ENCODE measurements around the gene TADA3. TPM values are rescaled to one million over a fixed set of nuclear protein-coding genes. Genes with fewer than 3 reads are reported as not detected.

The TADA3 gene
- polyA plus RNA-seq, 2 of the 4 experiments (the other 2 are of a cell fraction) = 42.6 to 50.3 TPM

DNA sequence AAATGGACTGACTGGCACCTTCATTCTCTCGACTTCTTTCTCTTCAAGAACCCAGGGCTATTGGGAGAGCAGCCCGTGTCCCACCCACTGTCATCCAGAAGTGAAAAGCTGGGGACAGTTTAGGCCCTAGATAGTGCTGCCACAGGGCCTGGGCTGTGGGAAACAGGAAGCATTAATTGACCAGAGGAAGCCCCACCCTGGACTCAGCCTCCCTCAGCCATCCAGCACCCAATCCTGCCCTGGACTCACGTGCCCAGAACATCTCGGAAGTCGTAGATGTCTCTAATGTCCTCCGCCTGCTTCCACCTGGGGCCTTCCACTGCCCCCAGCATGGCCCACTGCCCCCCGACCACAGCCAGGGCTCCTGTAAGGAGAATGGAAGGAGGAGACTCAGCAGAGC lies 24.9 kb downstream of the TADA3 start (continued):
- no peak for TF ChIP-seq CEBPB (IDR thresholded peaks at IDR 0.05)

DNA sequence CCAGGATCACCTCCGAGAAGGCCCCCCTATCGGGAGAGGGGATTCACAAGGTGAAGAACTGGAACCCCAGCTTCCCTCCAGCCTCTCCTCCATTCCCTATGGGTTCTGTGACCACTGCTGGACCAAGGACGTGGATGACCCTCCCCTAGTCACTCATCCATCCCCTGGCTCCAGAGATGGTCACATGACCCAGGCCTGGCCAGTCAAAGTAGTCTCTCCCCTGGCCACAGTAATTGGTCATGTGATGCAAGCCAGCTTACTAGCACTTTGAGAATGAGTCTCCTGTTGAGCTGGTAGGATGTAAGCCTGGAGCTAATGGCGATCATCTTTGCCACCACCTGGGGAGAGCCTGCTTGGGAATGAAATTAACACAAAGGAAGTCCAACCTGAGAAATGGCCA lies 26.4 kb downstream of the TADA3 start:
- 90% methylated on average over 4 of the region's 4 CpGs for WGBS (ENCODE audit: missing lambda C conversion rate)
- FAIRE-seq = no peak
- no peak overlapping the region for H3K4me2 ChIP-seq
- no peak overlapping the region for H3K4me3 ChIP-seq
- CTCF ChIA-PET = interaction anchor here (0.6 to 2.2 kb wide), 6 partner anchors 8 to 181 kb away, joined by 3 to 6 read pairs (median 3); no protein-coding TSS in a partner anchor
- no peaks in the 10 kb centered on the region for H3K9me3 ChIP-seq
- no peak for TF ChIP-seq POLR2A (IDR thresholded peaks at IDR 0.05; ENCODE audit: low read length)
- TF ChIP-seq USF2 (IDR thresholded peaks at IDR 0.05) = peak; percentile 89
- H3K27ac ChIP-seq = no peak overlapping the region
- POLR2A ChIA-PET = interaction anchor here (1.2 kb wide), 1 partner anchor 16 kb away, joined by 5 read pairs; the partner anchor contains the start of gene OGG1
- DNase-seq (ENCODE audit: low read depth in 1 of 2, low spot score in 1 of 2) = no peak
- ATAC-seq = 0 out of 6 replicates have a peak, but pooled peaks of 1 of the 2 experiments have one; percentile 7
- peaks cover 26% of the 10 kb centered on the region for H3K4me1 ChIP-seq

DNA sequence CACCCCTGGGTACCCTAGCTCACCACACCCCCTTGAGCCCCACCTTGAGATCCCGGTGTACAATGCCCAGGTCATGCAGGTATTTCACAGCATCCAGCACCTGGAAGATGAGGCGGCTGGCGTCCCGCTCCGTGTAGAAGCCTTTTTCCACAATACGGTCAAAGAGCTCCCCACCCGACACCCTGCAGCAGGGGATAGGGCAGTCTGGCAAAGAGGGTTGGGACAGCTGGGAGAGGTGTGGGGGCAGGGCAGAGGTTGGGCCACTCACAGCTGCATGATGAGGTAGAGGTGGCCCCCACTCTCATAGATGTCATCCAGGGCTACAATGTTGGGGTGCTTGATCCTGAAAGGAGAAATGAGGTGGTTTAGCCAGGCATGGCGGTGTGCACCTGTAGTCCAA lies 29.4 kb downstream of the TADA3 start:
- ChIA-PET CTCF (interaction anchor here (0.9 to 1.9 kb wide), 4 partner anchors 30 to 184 kb away, joined by 3 to 6 read pairs (median 4); no protein-coding TSS in a partner anchor), POLR2A (interaction anchor here (0.8 kb wide), 1 partner anchor 14 kb away, joined by 3 read pairs; no protein-coding TSS in a partner anchor)
- 96% methylated on average over 8 of the region's 8 CpGs for WGBS (ENCODE audit: missing lambda C conversion rate)
- Histone ChIP-seq H3K4me3 (no peak overlapping the region), H3K4me1 (peaks cover 3% of the 10 kb centered on the region; the same call in 2 of the 3 replicates), H3K9me3 (no peaks in the 10 kb centered on the region), H3K27ac (no peak overlapping the region), H3K4me2 (no peak overlapping the region)
- ATAC-seq (no peak), FAIRE-seq (no peak), DNase-seq (ENCODE audit: low read depth in 1 of 2, low spot score in 1 of 2) (no peak)
- TF ChIP-seq RFX5 (IDR thresholded peaks at IDR 0.05) (no peak), ESRRA (IDR thresholded peaks at IDR 0.05; ENCODE audit: borderline replicate concordance, low read length) (no peak), POLR2A (IDR thresholded peaks at IDR 0.05; ENCODE audit: low read length) (no peak), HOXA7 (CRISPR knock-in tag; IDR thresholded peaks at IDR 0.05) (no peak), FOXS1 (CRISPR knock-in tag; IDR thresholded peaks at IDR 0.05) (no peak), HOXB13 (CRISPR knock-in tag; IDR thresholded peaks at IDR 0.05; ENCODE audit: low read depth) (no peak), JUN (IDR thresholded peaks at IDR 0.05) (no peak), FOSL2 (IDR thresholded peaks at IDR 0.05) (no peak), FOSL2 (CRISPR knock-in tag; IDR thresholded peaks at IDR 0.05) (no peak)
- TF ChIP-seq, protein P1, sequence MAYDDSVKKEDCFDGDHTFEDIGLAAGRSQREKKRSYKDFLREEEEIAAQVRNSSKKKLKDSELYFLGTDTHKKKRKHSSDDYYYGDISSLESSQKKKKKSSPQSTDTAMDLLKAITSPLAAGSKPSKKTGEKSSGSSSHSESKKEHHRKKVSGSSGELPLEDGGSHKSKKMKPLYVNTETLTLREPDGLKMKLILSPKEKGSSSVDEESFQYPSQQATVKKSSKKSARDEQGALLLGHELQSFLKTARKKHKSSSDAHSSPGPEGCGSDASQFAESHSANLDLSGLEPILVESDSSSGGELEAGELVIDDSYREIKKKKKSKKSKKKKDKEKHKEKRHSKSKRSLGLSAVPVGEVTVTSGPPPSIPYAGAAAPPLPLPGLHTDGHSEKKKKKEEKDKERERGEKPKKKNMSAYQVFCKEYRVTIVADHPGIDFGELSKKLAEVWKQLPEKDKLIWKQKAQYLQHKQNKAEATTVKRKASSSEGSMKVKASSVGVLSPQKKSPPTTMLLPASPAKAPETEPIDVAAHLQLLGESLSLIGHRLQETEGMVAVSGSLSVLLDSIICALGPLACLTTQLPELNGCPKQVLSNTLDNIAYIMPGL (CRISPR knock-in tag; IDR thresholded peaks at IDR 0.05; ENCODE audit: borderline replicate concordance) = no peak

GRCh38 chr3:9761919-9762318 lies 30.4 kb downstream of the TADA3 start:
- Histone ChIP-seq H3K27ac (no peak overlapping the region), H3K9me3 (no peaks in the 10 kb centered on the region), H3K4me3 (no peak overlapping the region), H3K4me1 (no peaks in the 10 kb centered on the region), H3K4me2 (no peak overlapping the region)
- FAIRE-seq = no peak
- POLR2A ChIA-PET = no interaction called here
- 93% methylated on average over 5 of the region's 5 CpGs for WGBS (ENCODE audit: missing lambda C conversion rate)
- no peak for ATAC-seq
- DNase-seq (ENCODE audit: low read depth in 1 of 2, low spot score in 1 of 2) = no peak
- CTCF ChIA-PET = interaction anchor here (1.3 to 1.5 kb wide), 2 partner anchors 29 to 185 kb away, joined by 3 to 4 read pairs; no protein-coding TSS in a partner anchor
- TF ChIP-seq, protein P2, sequence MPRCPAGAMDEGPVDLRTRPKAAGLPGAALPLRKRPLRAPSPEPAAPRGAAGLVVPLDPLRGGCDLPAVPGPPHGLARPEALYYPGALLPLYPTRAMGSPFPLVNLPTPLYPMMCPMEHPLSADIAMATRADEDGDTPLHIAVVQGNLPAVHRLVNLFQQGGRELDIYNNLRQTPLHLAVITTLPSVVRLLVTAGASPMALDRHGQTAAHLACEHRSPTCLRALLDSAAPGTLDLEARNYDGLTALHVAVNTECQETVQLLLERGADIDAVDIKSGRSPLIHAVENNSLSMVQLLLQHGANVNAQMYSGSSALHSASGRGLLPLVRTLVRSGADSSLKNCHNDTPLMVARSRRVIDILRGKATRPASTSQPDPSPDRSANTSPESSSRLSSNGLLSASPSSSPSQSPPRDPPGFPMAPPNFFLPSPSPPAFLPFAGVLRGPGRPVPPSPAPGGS (IDR thresholded peaks at IDR 0.05) = no peak
- TF ChIP-seq, protein P3, sequence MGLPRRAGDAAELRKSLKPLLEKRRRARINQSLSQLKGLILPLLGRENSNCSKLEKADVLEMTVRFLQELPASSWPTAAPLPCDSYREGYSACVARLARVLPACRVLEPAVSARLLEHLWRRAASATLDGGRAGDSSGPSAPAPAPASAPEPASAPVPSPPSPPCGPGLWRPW (IDR thresholded peaks at IDR 0.05) = no peak
- no peak for TF ChIP-seq ZNF302 (CRISPR knock-in tag; IDR thresholded peaks at IDR 0.05)
- no peak for TF ChIP-seq PBX3 (IDR thresholded peaks at IDR 0.05)
- no peak for TF ChIP-seq GATA3 (IDR thresholded peaks at IDR 0.05; ENCODE audit: borderline replicate concordance)
- TF ChIP-seq USF2 (IDR thresholded peaks at IDR 0.05) = no peak
- TF ChIP-seq ATOH8 (CRISPR knock-in tag; IDR thresholded peaks at IDR 0.05; ENCODE audit: low read depth) = no peak
- TF ChIP-seq RNF2 (IDR thresholded peaks at IDR 0.05; ENCODE audit: borderline replicate concordance, low read depth) = no peak
- TF ChIP-seq FOSL2 (IDR thresholded peaks at IDR 0.05) = no peak
- no peak for TF ChIP-seq FOSL2 (CRISPR knock-in tag; IDR thresholded peaks at IDR 0.05)
- no peak for TF ChIP-seq HEYL (CRISPR knock-in tag; IDR thresholded peaks at IDR 0.05)
- TF ChIP-seq ZSCAN20 (CRISPR knock-in tag; IDR thresholded peaks at IDR 0.05) = no peak
- TF ChIP-seq ESRRA (IDR thresholded peaks at IDR 0.05; ENCODE audit: borderline replicate concordance, low read length) = no peak
- TF ChIP-seq HOXB5 (CRISPR knock-in tag; IDR thresholded peaks at IDR 0.05) = no peak
- no peak for TF ChIP-seq MYC (IDR thresholded peaks at IDR 0.05; ENCODE audit: borderline replicate concordance, low read length)
- TF ChIP-seq CHD4 (IDR thresholded peaks at IDR 0.05; ENCODE audit: borderline replicate concordance) = no peak
- TF ChIP-seq ZC3H11A (IDR thresholded peaks at IDR 0.05) = no peak
